Hepatocyte (in vitro differentiated cells): ENCODE measurements around the gene SLC38A11. TPM values are rescaled to one million over a fixed set of nuclear protein-coding genes. Genes with fewer than 3 reads are reported as not detected.
A peak's percentile ranks its signal among the peaks of the same experiment; 100 is the strongest.
"Not testable (repeated sequence)": the region's sequence is repeated elsewhere in the genome, so short reads cannot be mapped to it uniquely, and the experiment has no call there.

Experiments
- DNase-seq: peaks from one replicate; pipeline ENCODE4 v3.0.0-alpha.2; 2016; ENCODE audit warnings: low spot score
- H2AFZ ChIP-seq: fragments of 200-600 bp; sonication (generic); 2 replicates; pipeline ENCODE4 v1.6.0; 2016; ENCODE audit warnings: antibody characterized with exemption, mild to moderate bottlenecking
- H3K27ac ChIP-seq: fragments of 200-600 bp; sonication (generic); 2 replicates; pipeline ENCODE4 v1.5.1; 2016; ENCODE audit warnings: mild to moderate bottlenecking
- H3K27me3 ChIP-seq: fragments of 200-600 bp; sonication (generic); 2 replicates; pipeline ENCODE4 v1.6.1; 2016
- H3K36me3 ChIP-seq: fragments of 200-600 bp; sonication (generic); replicated peaks from 2 replicates; pipeline ENCODE4 v1.5.1; 2016; ENCODE audit warnings: low read depth; ENCODE audit not compliant: insufficient read depth
- H3K4me1 ChIP-seq: fragments of 200-600 bp; sonication (generic); 2 replicates; pipeline ENCODE4 v1.5.1; 2016; ENCODE audit warnings: mild to moderate bottlenecking, moderate library complexity; ENCODE audit not compliant: insufficient read depth
- H3K4me2 ChIP-seq: fragments of 200-600 bp; sonication (generic); 2 replicates; pipeline ENCODE4 v1.6.0; 2016
- H3K4me3 ChIP-seq: fragments of 200-600 bp; sonication (generic); 2 replicates; pipeline ENCODE4 v1.5.1; 2016; ENCODE audit warnings: mild to moderate bottlenecking
- H3K79me2 ChIP-seq: fragments of 200-600 bp; sonication (generic); 2 replicates; pipeline ENCODE4 v1.6.0; 2017; ENCODE audit warnings: mild to moderate bottlenecking
- H3K9me2 ChIP-seq: fragments of 200-600 bp; sonication (generic); replicated peaks from 2 replicates; pipeline ENCODE4 v1.6.0; 2017; ENCODE audit warnings: mild to moderate bottlenecking; ENCODE audit not compliant: insufficient read depth
- H3K9me3 ChIP-seq: fragments of 200-600 bp; sonication (generic); 2 replicates; pipeline ENCODE4 v1.5.1; 2016; ENCODE audit warnings: low read depth, mild to moderate bottlenecking
- H4K20me1 ChIP-seq: fragments of 200-600 bp; sonication (generic); 2 replicates; pipeline ENCODE4 v1.6.0; 2016; ENCODE audit warnings: mild to moderate bottlenecking; ENCODE audit not compliant: insufficient read depth, poor library complexity, severe bottlenecking
- EZH2 ChIP-seq: fragments of 200-600 bp; sonication (generic); IDR thresholded peaks from 2 replicates; pipeline ENCODE4 v1.6.1; 2016; ENCODE audit warnings: antibody characterized with exemption, mild to moderate bottlenecking, borderline replicate concordance
- EZH2phosphoT487 ChIP-seq: fragments of 200-600 bp; sonication (generic); IDR thresholded peaks from one replicate; pipeline ENCODE4 v1.6.1; 2018; ENCODE audit warnings: antibody characterized with exemption, mild to moderate bottlenecking, low read depth, moderate library complexity; ENCODE audit not compliant: unreplicated experiment, severe bottlenecking
- WGBS: methylation state at CpG from one replicate; pipeline ENCODE4 v1.1.6; 2016; ENCODE audit warnings: low lambda C conversion rate; ENCODE audit errors: missing lambda C conversion rate; 5-methylcytosine and 5-hydroxymethylcytosine counted together
- polyA plus RNA-seq: library from polyadenylated mRNA; unstranded; fragments of >200 nt; fragmentation: Nextera tagmentation; extraction: Ambion mirVana; gene quantifications from 2 replicates; pipeline ENCODE4 v1.2.1, GENCODE V29; 2016
- total RNA-seq: library from RNA; depleted of rRNA; stranded (reverse); fragments of >200 nt; gene quantifications from 2 replicates; pipeline ENCODE4 v1.2.3, GENCODE V29; 2014
- TF ChIP-seq, protein P1 (sequence below): fragments of 200-600 bp; sonication (generic); IDR thresholded peaks from 2 replicates; pipeline ENCODE4 v1.5.1; 2016; ENCODE audit warnings: antibody characterized with exemption, mild to moderate bottlenecking; ENCODE audit not compliant: poor library complexity

The SLC38A11 gene
- total and polyA plus RNA-seq, 2 experiments from 2014 or later: 7.7 to 8.4 TPM

DNA sequence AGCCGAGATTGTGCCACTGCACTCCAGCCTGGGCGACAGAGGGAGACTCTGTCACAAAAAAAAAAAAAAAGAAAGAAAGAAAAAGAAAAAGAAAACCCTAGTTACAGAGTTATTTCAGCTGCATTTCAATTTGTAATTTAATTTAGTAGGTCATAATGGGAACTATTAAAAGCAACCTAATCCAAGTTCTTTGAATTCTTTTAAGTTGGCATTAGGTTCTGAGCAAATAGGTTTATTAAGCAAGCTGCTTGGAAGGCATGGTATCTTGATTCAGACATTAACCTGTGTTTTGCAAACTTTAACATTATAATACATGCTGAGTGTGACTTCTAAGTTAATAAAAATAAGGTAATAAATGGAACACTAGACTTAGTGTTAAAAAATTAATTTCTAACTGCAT lies 83.9 kb downstream of the SLC38A11 start:
- H3K9me3 ChIP-seq: no peaks in the 10 kb centered on the region
- no peak overlapping the region for H3K27ac ChIP-seq
- no peak overlapping the region for H3K4me2 ChIP-seq
- TF ChIP-seq EZH2: no peak
- no peak for TF ChIP-seq EZH2phosphoT487
- no peaks in the 10 kb centered on the region for H3K9me2 ChIP-seq
- H4K20me1 ChIP-seq: no peaks in the 10 kb centered on the region
- H3K36me3 ChIP-seq: no peaks in the 10 kb centered on the region
- no peak for DNase-seq
- no peaks in the 10 kb centered on the region for H3K79me2 ChIP-seq
- no peaks in the 10 kb centered on the region for H3K27me3 ChIP-seq
- no peaks in the 10 kb centered on the region for H3K4me1 ChIP-seq
- no peak overlapping the region for H3K4me3 ChIP-seq
- WGBS: 100% methylated on average over 2 of the region's 2 CpGs
- no peak overlapping the region for H2AFZ ChIP-seq

DNA sequence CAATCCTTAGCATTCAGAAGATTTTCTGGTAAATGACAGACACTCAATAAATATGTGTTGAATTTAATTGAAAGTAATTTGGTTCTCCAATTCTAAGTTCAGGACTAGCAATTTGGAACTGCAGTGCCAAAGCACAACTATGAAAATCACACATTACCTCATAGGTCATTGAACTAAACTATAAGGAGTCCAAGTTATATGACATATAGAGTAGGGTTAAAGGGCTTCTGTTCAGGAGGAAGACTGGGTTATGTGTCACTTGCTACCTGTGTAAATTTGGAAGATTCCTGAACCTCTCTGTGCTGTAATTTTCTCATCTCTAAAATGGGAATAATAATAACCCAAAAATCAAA lies 85.9 kb downstream of the SLC38A11 start:
- TF ChIP-seq, protein P1, sequence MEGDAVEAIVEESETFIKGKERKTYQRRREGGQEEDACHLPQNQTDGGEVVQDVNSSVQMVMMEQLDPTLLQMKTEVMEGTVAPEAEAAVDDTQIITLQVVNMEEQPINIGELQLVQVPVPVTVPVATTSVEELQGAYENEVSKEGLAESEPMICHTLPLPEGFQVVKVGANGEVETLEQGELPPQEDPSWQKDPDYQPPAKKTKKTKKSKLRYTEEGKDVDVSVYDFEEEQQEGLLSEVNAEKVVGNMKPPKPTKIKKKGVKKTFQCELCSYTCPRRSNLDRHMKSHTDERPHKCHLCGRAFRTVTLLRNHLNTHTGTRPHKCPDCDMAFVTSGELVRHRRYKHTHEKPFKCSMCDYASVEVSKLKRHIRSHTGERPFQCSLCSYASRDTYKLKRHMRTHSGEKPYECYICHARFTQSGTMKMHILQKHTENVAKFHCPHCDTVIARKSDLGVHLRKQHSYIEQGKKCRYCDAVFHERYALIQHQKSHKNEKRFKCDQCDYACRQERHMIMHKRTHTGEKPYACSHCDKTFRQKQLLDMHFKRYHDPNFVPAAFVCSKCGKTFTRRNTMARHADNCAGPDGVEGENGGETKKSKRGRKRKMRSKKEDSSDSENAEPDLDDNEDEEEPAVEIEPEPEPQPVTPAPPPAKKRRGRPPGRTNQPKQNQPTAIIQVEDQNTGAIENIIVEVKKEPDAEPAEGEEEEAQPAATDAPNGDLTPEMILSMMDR: no peak
- TF ChIP-seq EZH2phosphoT487 (no peak), EZH2 (no peak)
- no peaks in the 10 kb centered on the region for H4K20me1 ChIP-seq
- no peaks in the 10 kb centered on the region for H3K9me3 ChIP-seq

DNA sequence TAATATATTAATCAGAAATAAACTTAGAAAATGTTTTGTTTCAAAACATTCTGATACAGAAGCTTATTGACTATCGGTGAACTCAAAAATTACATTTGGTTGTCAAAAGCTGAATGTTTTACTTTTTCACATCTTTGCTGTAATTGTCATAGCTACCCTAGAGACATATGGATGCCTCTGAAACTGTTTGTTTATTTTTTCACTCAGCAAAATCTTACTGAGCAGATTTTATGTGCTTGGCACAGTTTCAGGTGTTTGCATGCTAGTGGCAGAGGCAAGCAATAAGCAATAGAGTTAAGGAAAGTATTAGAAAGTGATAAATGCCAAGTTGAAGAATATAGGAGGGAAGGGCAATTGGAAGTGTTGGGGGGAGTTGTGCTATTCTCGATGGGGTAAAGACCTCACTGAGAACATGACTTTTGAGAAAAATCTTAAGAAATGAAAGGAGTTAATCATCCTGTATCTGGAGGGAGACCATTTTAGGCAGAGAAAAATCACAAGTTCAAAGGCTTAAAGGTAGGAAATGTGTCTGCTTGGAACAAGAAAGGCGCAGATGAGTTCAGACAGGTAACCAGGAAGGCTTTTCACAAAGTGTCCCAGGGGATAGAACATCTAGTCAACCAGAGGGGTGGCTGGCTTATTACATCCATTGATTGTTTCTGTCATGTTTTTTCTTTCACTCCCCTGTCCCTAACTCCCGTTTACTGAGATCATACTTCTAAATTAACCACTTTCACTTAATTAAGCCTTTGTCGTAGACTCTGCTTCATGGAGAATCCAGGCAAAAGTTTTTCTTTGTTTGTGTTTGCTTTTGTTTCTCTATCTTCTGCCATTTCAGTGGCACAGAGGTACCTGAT lies 86.5 kb downstream of the SLC38A11 start:
- Histone ChIP-seq H3K4me2 (peak overlapping the region; percentile 15), H3K9me3 (no peaks in the 10 kb centered on the region), H3K4me1 (no peaks in the 10 kb centered on the region), H2AFZ (no peak overlapping the region), H3K27me3 (no peaks in the 10 kb centered on the region), H4K20me1 (no peaks in the 10 kb centered on the region), H3K36me3 (no peaks in the 10 kb centered on the region), H3K9me2 (no peaks in the 10 kb centered on the region), H3K27ac (no peak overlapping the region), H3K4me3 (no peak overlapping the region), H3K79me2 (no peaks in the 10 kb centered on the region)
- WGBS: 78% methylated on average over 5 of the region's 5 CpGs
- TF ChIP-seq, protein P1: no peak
- TF ChIP-seq EZH2phosphoT487 (no peak), EZH2 (no peak)
- peak; percentile 14 for DNase-seq

More for the DNA sequence above, 85.9 kb downstream of the SLC38A11 start:
- Histone ChIP-seq H3K79me2 (no peaks in the 10 kb centered on the region), H3K9me2 (no peaks in the 10 kb centered on the region), H2AFZ (no peak overlapping the region), H3K27me3 (no peaks in the 10 kb centered on the region), H3K27ac (no peak overlapping the region), H3K4me2 (no peak overlapping the region), H3K4me1 (no peaks in the 10 kb centered on the region), H3K36me3 (no peaks in the 10 kb centered on the region), H3K4me3 (no peak overlapping the region)
- DNase-seq: no peak

DNA sequence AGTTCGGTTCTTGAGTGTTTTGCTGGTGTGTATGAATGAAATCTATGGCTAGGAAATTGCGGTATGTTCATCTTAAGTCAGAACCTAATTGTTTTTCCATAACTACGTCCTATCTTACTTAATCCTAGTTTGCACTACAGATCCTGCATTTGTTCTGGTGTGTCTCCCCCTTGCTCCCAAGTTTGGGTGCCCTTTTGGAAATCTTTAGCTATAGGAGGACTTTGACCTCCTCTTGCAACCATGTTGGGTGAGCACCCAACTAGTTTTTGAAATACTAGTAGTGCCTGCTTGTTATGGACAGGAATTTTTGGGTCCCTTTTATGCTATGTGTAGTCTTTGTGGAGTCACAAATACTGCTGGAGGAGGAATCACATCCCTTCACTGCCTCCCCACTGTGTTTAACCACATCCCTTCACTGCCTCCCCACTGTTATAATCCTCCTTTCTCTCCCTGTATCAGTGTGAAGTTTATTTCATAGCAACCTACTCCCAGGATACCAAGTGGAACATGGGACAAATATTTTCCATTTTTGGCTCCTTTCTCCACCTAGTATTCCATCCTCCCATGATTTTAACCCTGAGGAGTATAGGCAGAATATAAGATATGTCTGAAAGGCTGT lies 87.4 kb downstream of the SLC38A11 start:
- no peaks in the 10 kb centered on the region for H3K4me1 ChIP-seq
- H4K20me1 ChIP-seq: no peaks in the 10 kb centered on the region
- H3K27me3 ChIP-seq: no peaks in the 10 kb centered on the region
- TF ChIP-seq EZH2 (no peak), EZH2phosphoT487 (no peak)
- TF ChIP-seq, protein P1: no peak
- no peaks in the 10 kb centered on the region for H3K9me3 ChIP-seq
- H3K27ac ChIP-seq: no peak overlapping the region
- DNase-seq: no peak
- H3K36me3 ChIP-seq: no peaks in the 10 kb centered on the region
- no peaks in the 10 kb centered on the region for H3K79me2 ChIP-seq
- no peaks in the 10 kb centered on the region for H3K9me2 ChIP-seq
- H3K4me3 ChIP-seq: no peak overlapping the region
- no peak overlapping the region for H3K4me2 ChIP-seq
- WGBS: 65% methylated on average over 3 of the region's 3 CpGs
- H2AFZ ChIP-seq: no peak overlapping the region

DNA sequence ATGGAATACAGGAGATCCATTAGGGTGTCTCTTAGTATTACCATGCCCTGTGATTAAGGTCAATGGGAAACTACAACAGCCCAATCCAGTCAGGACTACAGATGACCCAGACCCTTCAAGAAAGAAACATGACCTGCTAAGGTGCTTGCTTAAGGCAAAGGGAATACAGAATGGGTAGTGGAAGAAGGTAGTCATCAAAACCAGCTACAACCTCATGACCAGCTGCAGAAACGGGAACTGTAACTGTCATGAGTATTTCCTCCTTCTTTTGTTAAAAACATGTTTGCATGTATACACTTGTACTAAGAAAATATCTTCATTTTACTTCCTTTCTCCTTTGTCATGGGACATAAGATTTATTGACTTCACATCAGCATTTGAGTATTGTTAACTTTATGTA lies 88.9 kb downstream of the SLC38A11 start:
- H3K9me2 ChIP-seq, DNase-seq, H3K4me3 ChIP-seq, H3K36me3 ChIP-seq, H4K20me1 ChIP-seq, H3K9me3 ChIP-seq, H3K79me2 ChIP-seq, H3K4me2 ChIP-seq, H3K27ac ChIP-seq, H2AFZ ChIP-seq, H3K27me3 ChIP-seq, H3K4me1 ChIP-seq: not testable (repeated sequence)
- WGBS: 93% methylated on average over 1 of the region's 1 CpG
